ENCODE measurements around the gene TENM3. TPM values are rescaled to one million over a fixed set of nuclear protein-coding genes. Genes with fewer than 3 reads are reported as not detected.

TENM3 gene
- polyA plus RNA-seq, 2 donors = 0.20 to 0.39 TPM

DNA sequence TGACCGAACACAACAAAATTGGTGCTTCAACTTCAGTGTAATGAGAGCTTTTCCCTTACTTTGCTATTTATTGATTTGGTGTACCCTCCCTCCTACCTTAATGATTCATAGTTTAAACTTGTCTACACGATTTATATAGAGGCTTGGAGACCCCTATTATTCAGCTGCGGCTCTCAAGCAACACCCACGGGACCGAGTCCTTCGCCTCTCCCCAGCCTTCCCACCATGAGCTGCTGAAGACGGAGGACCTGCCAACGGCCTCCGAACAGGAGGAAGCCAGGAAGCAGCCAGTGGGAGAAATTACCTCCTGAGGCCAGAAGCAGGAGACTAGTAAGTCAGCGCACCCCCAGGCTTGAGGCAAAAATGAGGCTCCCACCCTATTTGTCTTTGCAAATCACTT lies 595.3 kb downstream of the TENM3 start:
- H3K36me3 ChIP-seq (ENCODE audit: control insufficient read depth in 2 of 2, insufficient read depth in 2 of 2, low read length in 1 of 2) = no peaks in the 10 kb centered on the region
- no peak overlapping the region for H3K27ac ChIP-seq (ENCODE audit: low read depth in 2 of 2, low read length in 1 of 2)
- H3K9me3 ChIP-seq (ENCODE audit: control insufficient read depth in 2 of 2, insufficient read depth in 1 of 2, low read depth in 1 of 2, low read length in 1 of 2) = no peaks in the 10 kb centered on the region
- WGBS, 2 donors = 78 to 85% methylated on average over 10 of the region's 10 CpGs
- H3K4me1 ChIP-seq (ENCODE audit: control insufficient read depth in 2 of 2, insufficient read depth in 2 of 2, low read length in 1 of 2) = no peaks in the 10 kb centered on the region
- no peak overlapping the region for H3K4me3 ChIP-seq (ENCODE audit: low read depth in 1 of 2, low read length in 2 of 2)
- H3K27me3 ChIP-seq (ENCODE audit: control insufficient read depth in 1 of 2, insufficient read depth in 2 of 2, low read length in 2 of 2) = no peaks in the 10 kb centered on the region

DNA sequence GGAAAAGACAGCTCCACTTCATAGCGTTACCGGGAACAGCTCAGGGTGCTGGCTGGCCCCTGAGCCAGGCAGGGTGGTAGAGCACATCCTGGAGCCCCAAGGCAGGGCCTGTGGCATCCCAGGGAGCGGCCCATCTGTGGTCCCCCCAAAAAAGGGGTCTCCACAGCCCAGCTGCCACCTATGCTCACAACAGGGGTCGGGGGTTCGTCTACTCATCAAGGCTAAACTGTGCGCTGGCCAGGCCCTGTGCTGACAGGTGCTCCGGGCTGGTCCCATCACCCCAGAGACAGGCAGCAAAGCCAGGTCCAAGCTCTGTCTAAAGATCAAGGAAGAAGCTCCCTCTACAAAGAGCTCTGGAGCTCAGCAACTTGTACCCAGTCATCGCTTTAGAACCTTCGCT lies 596.1 kb downstream of the TENM3 start:
- Histone ChIP-seq H3K27me3 (ENCODE audit: control insufficient read depth in 1 of 2, insufficient read depth in 2 of 2, low read length in 2 of 2) (no peaks in the 10 kb centered on the region), H3K36me3 (ENCODE audit: control insufficient read depth in 2 of 2, insufficient read depth in 2 of 2, low read length in 1 of 2) (no peaks in the 10 kb centered on the region), H3K4me3 (ENCODE audit: low read depth in 1 of 2, low read length in 2 of 2) (no peak overlapping the region), H3K27ac (ENCODE audit: low read depth in 2 of 2, low read length in 1 of 2) (no peak overlapping the region), H3K4me1 (ENCODE audit: control insufficient read depth in 2 of 2, insufficient read depth in 2 of 2, low read length in 1 of 2) (peaks cover 0 to 3% of the 10 kb centered on the region in 2 donors), H3K9me3 (ENCODE audit: control insufficient read depth in 2 of 2, insufficient read depth in 1 of 2, low read depth in 1 of 2, low read length in 1 of 2) (no peaks in the 10 kb centered on the region)
- 94 to 98% methylated on average over 9 of the region's 9 CpGs for WGBS, 2 donors

DNA sequence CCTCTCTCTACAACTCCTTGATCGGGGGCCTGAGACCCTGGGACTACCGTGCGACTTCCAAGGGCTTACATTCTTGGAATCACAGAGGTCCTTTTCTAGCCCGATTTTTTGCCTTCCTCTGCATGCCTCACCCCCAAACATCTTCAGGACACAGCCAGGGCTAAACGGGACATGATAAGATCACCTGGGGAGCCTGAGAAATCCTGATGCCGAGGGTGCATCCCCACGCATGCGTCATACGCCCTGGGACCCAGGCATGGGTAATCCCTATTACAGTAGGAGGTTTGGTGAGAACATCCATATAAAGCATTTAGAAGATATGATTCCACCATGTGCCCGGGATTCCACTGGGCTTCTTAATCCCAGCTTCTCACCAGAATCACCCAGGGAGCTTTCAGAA lies 596.9 kb downstream of the TENM3 start:
- no peaks in the 10 kb centered on the region for H3K9me3 ChIP-seq (ENCODE audit: control insufficient read depth in 2 of 2, insufficient read depth in 1 of 2, low read depth in 1 of 2, low read length in 1 of 2)
- peaks cover 0 to 10% of the 10 kb centered on the region in 2 donors for H3K4me1 ChIP-seq (ENCODE audit: control insufficient read depth in 2 of 2, insufficient read depth in 2 of 2, low read length in 1 of 2)
- H3K4me3 ChIP-seq (ENCODE audit: low read depth in 1 of 2, low read length in 2 of 2) = no peak overlapping the region
- no peaks in the 10 kb centered on the region for H3K36me3 ChIP-seq (ENCODE audit: control insufficient read depth in 2 of 2, insufficient read depth in 2 of 2, low read length in 1 of 2)
- 90 to 91% methylated on average over 10 of the region's 10 CpGs for WGBS, 2 donors
- no peaks in the 10 kb centered on the region for H3K27me3 ChIP-seq (ENCODE audit: control insufficient read depth in 1 of 2, insufficient read depth in 2 of 2, low read length in 2 of 2)
- no peak overlapping the region for H3K27ac ChIP-seq (ENCODE audit: low read depth in 2 of 2, low read length in 1 of 2)

DNA sequence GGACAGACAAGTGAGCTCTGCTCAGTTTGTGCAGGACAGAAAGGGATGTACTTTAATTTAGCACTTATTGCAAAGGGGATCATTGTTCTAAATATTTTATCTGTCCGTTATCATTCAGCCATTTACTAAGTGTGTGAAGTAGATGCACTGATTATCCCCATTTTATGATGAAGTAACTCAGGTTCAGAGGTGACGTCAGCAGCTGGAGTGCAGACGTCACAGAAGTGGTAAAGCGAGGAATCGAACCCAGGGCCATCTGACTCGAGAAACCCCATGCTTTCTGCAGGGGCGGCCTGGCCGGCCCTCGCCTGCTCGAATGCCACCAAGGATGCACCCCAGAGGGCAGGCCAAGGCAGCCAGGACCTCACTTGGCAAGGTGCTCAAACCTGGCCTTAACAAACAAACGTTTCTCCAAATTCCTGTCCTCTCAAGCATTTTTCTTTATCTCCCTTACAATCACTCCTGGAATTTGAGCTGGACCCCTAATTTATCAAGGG lies 599.0 kb downstream of the TENM3 start:
- H3K27me3 ChIP-seq (ENCODE audit: control insufficient read depth in 1 of 2, insufficient read depth in 2 of 2, low read length in 2 of 2) = no peaks in the 10 kb centered on the region
- no peaks in the 10 kb centered on the region for H3K9me3 ChIP-seq (ENCODE audit: control insufficient read depth in 2 of 2, insufficient read depth in 1 of 2, low read depth in 1 of 2, low read length in 1 of 2)
- WGBS, 2 donors = 71 to 79% methylated on average over 11 of the region's 11 CpGs
- no peaks in the 10 kb centered on the region for H3K36me3 ChIP-seq (ENCODE audit: control insufficient read depth in 2 of 2, insufficient read depth in 2 of 2, low read length in 1 of 2)
- H3K4me3 ChIP-seq (ENCODE audit: low read depth in 1 of 2, low read length in 2 of 2) = no peak overlapping the region
- H3K4me1 ChIP-seq (ENCODE audit: control insufficient read depth in 2 of 2, insufficient read depth in 2 of 2, low read length in 1 of 2) = peaks cover 0 to 10% of the 10 kb centered on the region in 2 donors
- no peak overlapping the region for H3K27ac ChIP-seq (ENCODE audit: low read depth in 2 of 2, low read length in 1 of 2)

DNA sequence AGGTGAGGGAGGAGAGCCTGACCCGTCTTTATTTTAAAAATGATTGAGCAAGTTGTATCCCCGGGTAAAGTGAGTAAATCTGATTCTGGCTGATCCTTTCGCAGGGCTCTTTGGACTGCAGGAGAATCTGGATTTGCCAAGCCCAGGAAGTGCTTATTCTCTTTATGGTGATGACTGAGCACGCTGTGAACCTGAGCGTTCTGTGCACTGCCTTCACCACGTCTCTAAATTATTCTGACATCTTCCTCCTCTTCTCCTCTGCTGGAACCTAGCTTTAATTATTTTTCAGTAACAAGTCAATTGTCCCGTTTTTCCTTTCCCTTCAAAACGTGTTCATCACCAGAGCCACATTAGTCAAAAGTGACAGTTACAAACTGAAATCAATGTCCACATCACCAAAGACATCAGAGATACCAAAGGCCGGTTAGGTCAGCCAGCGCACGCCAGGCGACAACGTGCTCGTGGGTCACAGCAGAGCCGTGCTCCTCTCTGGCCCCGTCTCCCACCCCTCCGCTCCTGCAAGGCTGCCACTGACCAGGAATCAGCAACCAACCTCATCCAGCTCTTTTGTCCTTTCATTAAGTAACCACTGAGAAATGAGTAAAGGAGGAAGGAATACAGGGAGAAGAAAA lies 599.7 kb downstream of the TENM3 start:
- no peak overlapping the region for H3K4me3 ChIP-seq (ENCODE audit: low read depth in 1 of 2, low read length in 2 of 2)
- H3K36me3 ChIP-seq (ENCODE audit: control insufficient read depth in 2 of 2, insufficient read depth in 2 of 2, low read length in 1 of 2) = no peaks in the 10 kb centered on the region
- WGBS, 2 donors = 56% methylated on average over 17 of the region's 17 CpGs
- H3K9me3 ChIP-seq (ENCODE audit: control insufficient read depth in 2 of 2, insufficient read depth in 1 of 2, low read depth in 1 of 2, low read length in 1 of 2) = no peaks in the 10 kb centered on the region
- no peaks in the 10 kb centered on the region for H3K27me3 ChIP-seq (ENCODE audit: control insufficient read depth in 1 of 2, insufficient read depth in 2 of 2, low read length in 2 of 2)
- H3K27ac ChIP-seq (ENCODE audit: low read depth in 2 of 2, low read length in 1 of 2) = no peak overlapping the region
- peaks cover 0 to 11% of the 10 kb centered on the region in 2 donors for H3K4me1 ChIP-seq (ENCODE audit: control insufficient read depth in 2 of 2, insufficient read depth in 2 of 2, low read length in 1 of 2)

DNA sequence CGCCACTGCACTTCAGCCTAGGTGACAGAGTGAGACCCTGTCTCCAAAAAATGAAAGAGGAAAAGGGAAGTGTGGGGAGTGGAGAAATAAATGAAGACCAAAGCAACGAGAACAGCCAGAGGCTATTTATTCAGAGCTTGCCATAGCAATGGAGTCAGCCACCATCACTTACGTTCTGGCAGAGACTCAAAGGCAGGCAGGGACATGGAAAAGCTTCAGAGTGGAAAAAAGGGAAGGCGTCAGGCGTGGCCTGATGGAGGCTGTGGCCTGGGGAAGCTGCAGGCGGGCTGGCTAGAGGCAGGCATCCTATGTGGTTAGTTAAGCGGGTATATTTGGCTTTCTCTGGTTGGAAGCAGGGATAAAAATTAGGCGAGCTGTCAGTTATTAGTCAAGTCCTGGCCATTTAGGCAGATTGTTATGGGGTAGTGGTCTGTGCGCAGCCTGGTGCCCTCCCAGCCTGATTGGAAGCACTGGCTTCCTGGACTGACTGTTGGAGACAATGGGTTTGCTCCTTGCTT lies 600.7 kb downstream of the TENM3 start:
- no peak overlapping the region for H3K4me3 ChIP-seq (ENCODE audit: low read depth in 1 of 2, low read length in 2 of 2)
- H3K4me1 ChIP-seq (ENCODE audit: control insufficient read depth in 2 of 2, insufficient read depth in 2 of 2, low read length in 1 of 2) = peaks cover 0 to 12% of the 10 kb centered on the region in 2 donors
- no peaks in the 10 kb centered on the region for H3K36me3 ChIP-seq (ENCODE audit: control insufficient read depth in 2 of 2, insufficient read depth in 2 of 2, low read length in 1 of 2)
- H3K27ac ChIP-seq (ENCODE audit: low read depth in 2 of 2, low read length in 1 of 2) = peak overlapping the region; percentile 16 to 29
- H3K9me3 ChIP-seq (ENCODE audit: control insufficient read depth in 2 of 2, insufficient read depth in 1 of 2, low read depth in 1 of 2, low read length in 1 of 2) = no peaks in the 10 kb centered on the region
- no peaks in the 10 kb centered on the region for H3K27me3 ChIP-seq (ENCODE audit: control insufficient read depth in 1 of 2, insufficient read depth in 2 of 2, low read length in 2 of 2)
- 50 to 66% methylated on average over 9 of the region's 9 CpGs for whole genome bisulfite sequencing, 2 donors

DNA sequence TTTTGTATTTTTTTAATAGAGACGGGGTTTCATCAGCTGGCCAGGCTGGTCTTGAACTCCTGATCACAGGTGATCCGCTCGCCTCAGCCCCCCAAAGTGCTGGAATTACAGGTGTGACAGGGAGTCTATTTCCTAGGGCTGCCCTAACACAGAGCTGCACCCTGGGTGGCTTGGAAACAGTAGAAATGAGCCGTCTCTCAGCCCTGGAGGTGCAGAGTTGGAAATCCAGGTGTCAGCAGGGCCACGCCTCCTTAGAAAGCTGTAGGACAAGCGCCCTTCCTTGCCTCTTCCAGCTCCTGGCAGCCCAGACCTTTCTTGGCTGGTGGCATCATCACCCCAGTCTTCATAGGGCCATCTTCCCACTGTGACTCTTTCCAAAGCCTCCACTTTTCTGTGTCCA lies 602.4 kb downstream of the TENM3 start:
- H3K4me1 ChIP-seq (ENCODE audit: control insufficient read depth in 2 of 2, insufficient read depth in 2 of 2, low read length in 1 of 2) = peaks cover 0 to 12% of the 10 kb centered on the region in 2 donors
- H3K36me3 ChIP-seq (ENCODE audit: control insufficient read depth in 2 of 2, insufficient read depth in 2 of 2, low read length in 1 of 2) = no peaks in the 10 kb centered on the region
- H3K27ac ChIP-seq (ENCODE audit: low read depth in 2 of 2, low read length in 1 of 2) = peak overlapping the region in 1 of 2 donors; percentile 53
- H3K27me3 ChIP-seq (ENCODE audit: control insufficient read depth in 1 of 2, insufficient read depth in 2 of 2, low read length in 2 of 2) = no peaks in the 10 kb centered on the region
- no peak overlapping the region for H3K4me3 ChIP-seq (ENCODE audit: low read depth in 1 of 2, low read length in 2 of 2)
- no peaks in the 10 kb centered on the region for H3K9me3 ChIP-seq (ENCODE audit: control insufficient read depth in 2 of 2, insufficient read depth in 1 of 2, low read depth in 1 of 2, low read length in 1 of 2)
- 55 to 66% methylated on average over 6 of the region's 6 CpGs for WGBS, 2 donors

DNA sequence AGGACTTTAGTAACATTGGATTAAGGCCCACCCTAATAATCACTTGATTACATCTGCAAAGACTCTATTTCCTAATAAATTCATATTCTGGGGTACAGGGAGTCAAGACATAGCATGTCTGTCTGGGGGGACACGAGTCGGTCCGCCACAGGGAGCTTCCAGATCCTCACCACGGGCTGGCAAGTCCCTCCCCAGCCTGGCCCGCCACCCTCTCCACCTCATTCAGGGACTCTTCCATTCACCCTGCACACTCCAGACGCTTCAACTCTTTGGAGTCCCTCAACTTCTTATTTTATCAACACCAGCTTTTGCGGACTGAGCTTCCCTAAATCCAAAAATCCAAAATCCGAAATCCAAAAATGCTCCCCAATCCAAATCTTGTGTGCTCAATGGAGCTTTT lies 602.8 kb downstream of the TENM3 start:
- 89 to 91% methylated on average over 8 of the region's 8 CpGs for WGBS, 2 donors

DNA sequence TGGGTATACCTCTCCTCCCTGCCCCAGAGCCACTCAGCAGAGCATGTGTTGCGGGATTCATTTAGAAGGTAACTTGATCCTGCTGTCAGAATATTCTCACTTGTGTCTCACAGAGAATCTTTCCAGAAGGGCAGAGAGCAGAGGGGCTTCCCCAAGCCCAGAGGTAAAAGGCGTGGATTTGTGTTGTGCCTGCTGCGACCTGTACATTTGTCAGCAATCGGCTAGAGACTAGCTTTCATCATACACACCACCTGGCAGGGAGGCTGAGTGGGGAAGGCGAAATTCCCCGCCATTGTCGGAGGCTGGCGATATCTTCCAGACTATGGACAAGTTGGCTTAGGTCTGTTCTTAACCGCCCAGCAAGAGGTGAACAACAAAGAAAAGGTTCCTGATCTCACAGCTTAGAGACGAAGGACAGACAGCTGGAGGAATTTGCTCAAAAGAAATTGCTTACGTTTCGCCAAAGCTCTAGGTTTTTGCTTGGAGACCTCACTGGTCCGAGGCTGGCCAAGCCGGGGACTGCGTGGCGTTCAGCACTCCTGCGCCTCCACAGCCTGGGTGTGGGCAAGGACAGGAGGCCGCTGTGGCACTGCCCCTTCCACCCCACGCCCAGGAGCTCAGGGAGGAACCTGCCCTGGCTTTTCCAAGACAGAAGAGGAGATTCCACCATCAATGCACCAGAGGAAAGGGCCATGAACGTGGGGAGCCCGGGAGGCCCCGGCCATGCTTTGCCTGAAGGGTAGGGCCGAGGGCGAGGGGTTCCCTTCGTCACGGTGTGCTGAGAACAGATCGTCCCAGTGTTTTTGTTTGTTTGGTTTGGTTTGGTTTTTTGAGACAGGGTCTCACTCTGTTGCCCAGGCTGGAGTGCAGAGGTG lies 604.6 kb downstream of the TENM3 start:
- Histone ChIP-seq H3K27ac (ENCODE audit: low read depth in 2 of 2, low read length in 1 of 2) (peak overlapping the region in 1 of 2 donors; percentile 30), H3K27me3 (ENCODE audit: control insufficient read depth in 1 of 2, insufficient read depth in 2 of 2, low read length in 2 of 2) (no peaks in the 10 kb centered on the region), H3K9me3 (ENCODE audit: control insufficient read depth in 2 of 2, insufficient read depth in 1 of 2, low read depth in 1 of 2, low read length in 1 of 2) (no peaks in the 10 kb centered on the region), H3K4me3 (ENCODE audit: low read depth in 1 of 2, low read length in 2 of 2) (peak overlapping the region in 1 of 2 donors; percentile 9), H3K36me3 (ENCODE audit: control insufficient read depth in 2 of 2, insufficient read depth in 2 of 2, low read length in 1 of 2) (no peaks in the 10 kb centered on the region), H3K4me1 (ENCODE audit: control insufficient read depth in 2 of 2, insufficient read depth in 2 of 2, low read length in 1 of 2) (peaks cover 0 to 12% of the 10 kb centered on the region in 2 donors)
- WGBS, 2 donors = 67 to 82% methylated on average over 27 of the region's 27 CpGs

More for the DNA sequence above, 602.8 kb downstream of the TENM3 start:
- H3K36me3 ChIP-seq (ENCODE audit: control insufficient read depth in 2 of 2, insufficient read depth in 2 of 2, low read length in 1 of 2) = no peaks in the 10 kb centered on the region
- H3K4me3 ChIP-seq (ENCODE audit: low read depth in 1 of 2, low read length in 2 of 2) = no peak overlapping the region
- H3K27ac ChIP-seq (ENCODE audit: low read depth in 2 of 2, low read length in 1 of 2) = no peak overlapping the region
- H3K9me3 ChIP-seq (ENCODE audit: control insufficient read depth in 2 of 2, insufficient read depth in 1 of 2, low read depth in 1 of 2, low read length in 1 of 2) = no peaks in the 10 kb centered on the region
- H3K4me1 ChIP-seq (ENCODE audit: control insufficient read depth in 2 of 2, insufficient read depth in 2 of 2, low read length in 1 of 2) = peaks cover 0 to 12% of the 10 kb centered on the region in 2 donors
- H3K27me3 ChIP-seq (ENCODE audit: control insufficient read depth in 1 of 2, insufficient read depth in 2 of 2, low read length in 2 of 2) = no peaks in the 10 kb centered on the region
